Neural progenitor cell (in vitro differentiated cells): ENCODE data around the gene NPHP1. TPM values are rescaled to one million over a fixed set of nuclear protein-coding genes. Genes with fewer than 3 reads are reported as not detected.

ENCODE experiments used
- DNase-seq: peaks from one replicate; pipeline ENCODE4 v3.0.0-alpha.2; 2016; ENCODE audit warnings: low spot score
- H2AFZ ChIP-seq: fragments of 200-600 bp; sonication (generic); replicated peaks from 2 replicates; pipeline ENCODE4 v1.6.1; 2016; ENCODE audit warnings: antibody characterized with exemption
- H3F3A ChIP-seq: fragments of 200-600 bp; sonication (generic); 2 replicates; pipeline ENCODE4 v1.6.1; 2016; ENCODE audit warnings: antibody characterized with exemption, low read depth
- H3K27ac ChIP-seq: fragments of 200-600 bp; sonication (generic); 2 replicates; pipeline ENCODE4 v1.5.1; 2016; ENCODE audit warnings: mild to moderate bottlenecking
- H3K27me3 ChIP-seq: fragments of 200-600 bp; sonication (generic); 2 replicates; pipeline ENCODE4 v1.6.1; 2016; ENCODE audit warnings: mild to moderate bottlenecking, moderate library complexity
- H3K36me3 ChIP-seq: fragments of 200-600 bp; sonication (generic); 2 replicates; pipeline ENCODE4 v1.5.1; 2016
- H3K4me1 ChIP-seq: fragments of 200-600 bp; sonication (generic); 2 replicates; pipeline ENCODE4 v1.6.1; 2016; ENCODE audit warnings: mixed run types
- H3K4me2 ChIP-seq: fragments of 200-600 bp; sonication (generic); 2 replicates; pipeline ENCODE4 v1.6.1; 2016
- H3K4me3 ChIP-seq: fragments of 200-600 bp; sonication (generic); 2 replicates; pipeline ENCODE4 v1.5.1; 2016
- H3K79me2 ChIP-seq: fragments of 200-600 bp; sonication (generic); 2 replicates; pipeline ENCODE4 v1.6.1; 2016; ENCODE audit warnings: low read depth
- H3K9ac ChIP-seq: fragments of 200-600 bp; sonication (generic); 2 replicates; pipeline ENCODE4 v1.6.1; 2016
- H3K9me3 ChIP-seq: fragments of 200-600 bp; sonication (generic); 2 replicates; pipeline ENCODE4 v1.5.1; 2016; ENCODE audit warnings: low read depth
- H4K20me1 ChIP-seq: fragments of 200-600 bp; sonication (generic); 2 replicates; pipeline ENCODE4 v1.6.1; 2016; ENCODE audit warnings: low read depth
- H3K27ac Mint-ChIP-seq: 3 replicates; pipeline ENCODE4 v1.8.0; 2021; ENCODE audit warnings: mixed read lengths
- H3K27me3 Mint-ChIP-seq: 2 replicates; pipeline ENCODE4 v1.8.0; 2022; ENCODE audit warnings: low read depth, mild to moderate bottlenecking, inconsistent platforms, moderate library complexity, mixed read lengths; ENCODE audit not compliant: insufficient read depth
- H3K36me3 Mint-ChIP-seq: 3 replicates; pipeline ENCODE4 v1.8.0; 2021; ENCODE audit warnings: mixed read lengths
- H3K4me1 Mint-ChIP-seq: 3 replicates; pipeline ENCODE4 v1.8.0; 2021; ENCODE audit warnings: mixed read lengths
- H3K4me3 Mint-ChIP-seq: 3 replicates; pipeline ENCODE4 v1.8.0; 2021; ENCODE audit warnings: mild to moderate bottlenecking, moderate library complexity, mixed read lengths
- H3K9me3 Mint-ChIP-seq: 3 replicates; pipeline ENCODE4 v1.8.0; 2020; ENCODE audit warnings: mixed read lengths
- EZH2 ChIP-seq: fragments of 200-600 bp; sonication (generic); IDR thresholded peaks from 2 replicates; pipeline ENCODE4 v1.6.1; 2017; ENCODE audit warnings: antibody characterized with exemption, mild to moderate bottlenecking, moderate library complexity
- EZH2phosphoT487 ChIP-seq: fragments of 200-600 bp; sonication (generic); IDR thresholded peaks from 2 replicates; pipeline ENCODE4 v1.6.1; 2017; ENCODE audit warnings: antibody characterized with exemption
- total RNA-seq: library from RNA; depleted of rRNA; stranded (reverse); fragments of >200 nt; gene quantifications from 2 replicates; pipeline ENCODE4 v1.2.3, GENCODE V29; 2015; ENCODE audit warnings: low replicate concordance
- TF ChIP-seq, protein P1 (sequence below): fragments of 200-600 bp; sonication (generic); IDR thresholded peaks from 2 replicates; pipeline ENCODE4 v1.5.1; 2017; ENCODE audit warnings: antibody characterized with exemption, mild to moderate bottlenecking

Gene NPHP1
- total RNA-seq, 1 donor from 2014 or later: 8.1 TPM

DNA sequence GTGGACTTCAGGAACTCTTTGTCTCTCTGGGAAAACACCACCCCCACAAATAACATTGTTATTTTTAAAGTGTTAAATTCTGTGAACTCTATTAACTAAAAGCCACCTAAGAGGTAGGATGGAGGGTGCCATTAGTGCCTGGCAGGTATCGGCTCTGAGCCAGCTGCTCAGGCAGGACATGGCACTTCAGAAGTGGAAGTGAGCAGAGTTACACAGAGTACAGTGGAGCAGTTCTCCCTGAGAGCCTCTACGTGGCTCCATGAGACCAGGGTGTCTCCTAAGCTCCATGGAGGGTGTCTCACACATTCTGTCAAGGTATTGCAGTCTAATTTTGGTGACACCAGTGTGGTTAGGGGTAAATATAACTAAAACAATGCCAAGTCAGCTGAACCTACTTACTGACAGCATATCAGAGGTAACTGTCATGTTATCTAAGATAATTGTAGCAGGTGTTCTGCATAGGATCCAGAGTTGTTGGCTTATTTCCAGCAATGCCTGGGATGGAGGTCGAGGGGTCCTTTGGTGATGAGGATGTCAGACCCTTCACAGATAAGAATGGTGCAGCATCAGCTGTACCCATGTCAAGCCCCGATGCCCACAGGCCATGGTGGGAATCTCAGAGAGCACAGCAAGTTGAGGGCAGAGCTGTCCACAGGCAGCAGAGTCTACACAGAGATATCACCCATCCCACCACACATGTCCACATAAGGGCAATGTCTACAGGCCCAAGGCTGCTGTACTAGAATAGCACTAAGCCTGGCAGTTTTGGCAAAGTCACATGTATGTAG lies 80.6 kb downstream of the NPHP1 start:
- Histone ChIP-seq H3K9me3 (no peaks in the 10 kb centered on the region), H3K27me3 (peaks cover 2% of the 10 kb centered on the region), H3K36me3 (no peaks in the 10 kb centered on the region), H3K27ac (no peak overlapping the region), H3K79me2 (no peaks in the 10 kb centered on the region), H3K4me1 (peaks cover 9% of the 10 kb centered on the region), H2AFZ (no peak overlapping the region), H4K20me1 (no peaks in the 10 kb centered on the region), H3K9ac (no peak overlapping the region), H3K4me3 (no peak overlapping the region), H3K4me2 (no peak overlapping the region), H3F3A (peaks cover 3% of the 10 kb centered on the region)
- no peak for DNase-seq
- H3K4me3 Mint-ChIP-seq: no peak overlapping the region
- peaks cover 4% of the 10 kb centered on the region for H3K36me3 Mint-ChIP-seq
- H3K27me3 Mint-ChIP-seq: no peaks in the 10 kb centered on the region
- TF ChIP-seq EZH2 (no peak), EZH2phosphoT487 (no peak)
- TF ChIP-seq, protein P1, sequence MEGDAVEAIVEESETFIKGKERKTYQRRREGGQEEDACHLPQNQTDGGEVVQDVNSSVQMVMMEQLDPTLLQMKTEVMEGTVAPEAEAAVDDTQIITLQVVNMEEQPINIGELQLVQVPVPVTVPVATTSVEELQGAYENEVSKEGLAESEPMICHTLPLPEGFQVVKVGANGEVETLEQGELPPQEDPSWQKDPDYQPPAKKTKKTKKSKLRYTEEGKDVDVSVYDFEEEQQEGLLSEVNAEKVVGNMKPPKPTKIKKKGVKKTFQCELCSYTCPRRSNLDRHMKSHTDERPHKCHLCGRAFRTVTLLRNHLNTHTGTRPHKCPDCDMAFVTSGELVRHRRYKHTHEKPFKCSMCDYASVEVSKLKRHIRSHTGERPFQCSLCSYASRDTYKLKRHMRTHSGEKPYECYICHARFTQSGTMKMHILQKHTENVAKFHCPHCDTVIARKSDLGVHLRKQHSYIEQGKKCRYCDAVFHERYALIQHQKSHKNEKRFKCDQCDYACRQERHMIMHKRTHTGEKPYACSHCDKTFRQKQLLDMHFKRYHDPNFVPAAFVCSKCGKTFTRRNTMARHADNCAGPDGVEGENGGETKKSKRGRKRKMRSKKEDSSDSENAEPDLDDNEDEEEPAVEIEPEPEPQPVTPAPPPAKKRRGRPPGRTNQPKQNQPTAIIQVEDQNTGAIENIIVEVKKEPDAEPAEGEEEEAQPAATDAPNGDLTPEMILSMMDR: no peak
- no peaks in the 10 kb centered on the region for H3K9me3 Mint-ChIP-seq
- H3K4me1 Mint-ChIP-seq: peaks cover 10% of the 10 kb centered on the region
- H3K27ac Mint-ChIP-seq: no peak overlapping the region

DNA sequence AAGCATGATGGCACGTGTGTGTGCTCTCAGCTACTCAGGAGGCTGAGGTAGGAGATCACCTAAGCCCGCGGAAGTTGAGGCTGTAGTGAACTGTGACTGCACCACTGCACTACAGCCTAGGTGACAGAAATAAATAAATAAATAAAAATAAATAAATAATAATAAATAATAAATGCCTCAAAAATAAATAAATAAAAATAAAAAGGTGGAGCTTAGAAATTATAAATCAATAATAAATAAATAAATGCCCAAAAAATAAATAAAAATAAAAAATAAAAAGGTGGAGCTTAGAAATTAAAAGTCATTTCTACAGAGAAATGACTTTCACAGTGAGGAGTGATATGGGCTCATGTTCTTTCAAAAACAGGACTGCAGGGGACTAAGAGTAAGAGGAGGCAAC lies 83.2 kb downstream of the NPHP1 start:
- no peak for DNase-seq
- Histone ChIP-seq H3K79me2 (no peaks in the 10 kb centered on the region), H2AFZ (no peak overlapping the region), H3K27me3 (peaks cover 27% of the 10 kb centered on the region), H4K20me1 (no peaks in the 10 kb centered on the region), H3K9ac (no peak overlapping the region), H3K4me3 (no peak overlapping the region), H3K4me1 (peaks cover 3% of the 10 kb centered on the region), H3K4me2 (no peak overlapping the region), H3F3A (peaks cover under 1% of the 10 kb centered on the region), H3K9me3 (no peaks in the 10 kb centered on the region), H3K27ac (no peak overlapping the region), H3K36me3 (no peaks in the 10 kb centered on the region)
- Mint-ChIP-seq H3K4me3 (no peak overlapping the region), H3K4me1 (peaks cover 3% of the 10 kb centered on the region), H3K27ac (no peak overlapping the region), H3K36me3 (no peaks in the 10 kb centered on the region), H3K27me3 (peaks cover 7% of the 10 kb centered on the region), H3K9me3 (no peaks in the 10 kb centered on the region)
- no peak for TF ChIP-seq EZH2phosphoT487
- TF ChIP-seq, protein P1: no peak
- TF ChIP-seq EZH2: no peak

DNA sequence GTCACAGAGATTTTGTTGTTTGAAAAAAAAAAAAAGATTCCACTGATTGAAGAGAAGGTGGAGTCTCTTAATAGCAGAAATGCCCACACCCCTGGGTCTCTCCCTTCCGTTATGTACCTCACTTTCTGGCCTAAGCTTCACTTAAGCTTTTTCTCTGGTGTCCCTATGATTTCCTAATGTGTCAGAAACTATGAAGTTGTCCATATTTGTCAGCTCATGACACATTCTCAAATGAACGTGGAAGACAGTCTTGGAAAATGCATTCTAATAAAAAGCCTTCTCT lies 83.8 kb downstream of the NPHP1 start:
- Mint-ChIP-seq H3K4me1 (peaks cover 6% of the 10 kb centered on the region), H3K27me3 (peaks cover 11% of the 10 kb centered on the region), H3K27ac (no peak overlapping the region), H3K9me3 (no peaks in the 10 kb centered on the region), H3K4me3 (no peak overlapping the region), H3K36me3 (no peaks in the 10 kb centered on the region)
- Histone ChIP-seq H4K20me1 (no peaks in the 10 kb centered on the region), H3K36me3 (no peaks in the 10 kb centered on the region), H3K79me2 (no peaks in the 10 kb centered on the region), H3F3A (no peaks in the 10 kb centered on the region), H2AFZ (no peak overlapping the region), H3K4me2 (no peak overlapping the region), H3K9ac (no peak overlapping the region), H3K27me3 (peaks cover 33% of the 10 kb centered on the region), H3K27ac (no peak overlapping the region), H3K9me3 (no peaks in the 10 kb centered on the region), H3K4me3 (no peak overlapping the region), H3K4me1 (no peaks in the 10 kb centered on the region)
- TF ChIP-seq, protein P1: no peak
- TF ChIP-seq EZH2phosphoT487 (no peak), EZH2 (no peak)
- no peak for DNase-seq
